Cardiac muscle cell (in vitro differentiated cells and primary cell): ENCODE measurements around the gene BTBD17. TPM values are rescaled to one million over a fixed set of nuclear protein-coding genes. Genes with fewer than 3 reads are reported as not detected.

Experiments
- DNase-seq, 2 donors: peaks; one replicate each; pipeline versions ENCODE4 v3.0.0 to v3.0.0-alpha.2; 2010 to 2017; ENCODE audit warnings: low read depth in 1 of 2, low spot score in 1 of 2
- H3K27ac ChIP-seq: fragments of 200-600 bp; sonication (generic); 2 replicates; pipeline ENCODE4 v1.5.1; 2016
- H3K27me3 ChIP-seq: fragments of 200-600 bp; sonication (generic); 2 replicates; pipeline ENCODE4 v1.6.0; 2016; ENCODE audit warnings: control low read depth
- H3K36me3 ChIP-seq: fragments of 200-600 bp; sonication (generic); 2 replicates; pipeline ENCODE4 v1.5.1; 2016; ENCODE audit warnings: control low read depth
- H3K4me1 ChIP-seq: fragments of 200-600 bp; sonication (generic); 2 replicates; pipeline ENCODE4 v1.8.1; 2017; ENCODE audit warnings: low read depth, mild to moderate bottlenecking, mixed run types
- H3K4me3 ChIP-seq: fragments of 200-600 bp; sonication (generic); 2 replicates; pipeline ENCODE4 v1.5.1; 2016; ENCODE audit warnings: mild to moderate bottlenecking
- H3K9me3 ChIP-seq: fragments of 200-600 bp; sonication (generic); 2 replicates; pipeline ENCODE4 v1.5.1; 2017; ENCODE audit warnings: low read depth, mild to moderate bottlenecking, control low read depth
- polyA plus RNA-seq: library from polyadenylated mRNA; unstranded; fragments of >200 nt; fragmentation: Nextera tagmentation; extraction: Ambion mirVana; gene quantifications from 2 replicates; pipeline ENCODE4 v1.2.1, GENCODE V29; 2016
- total RNA-seq: library from RNA; depleted of rRNA; stranded (reverse); fragments of >200 nt; gene quantifications from 2 replicates; pipeline ENCODE4 v1.2.3, GENCODE V29; 2016
- TF ChIP-seq, protein P1 (sequence below): IDR thresholded peaks from 2 replicates; pipeline ENCODE4 v1.5.1; 2012; ENCODE audit warnings: low read depth, mild to moderate bottlenecking, low read length

The BTBD17 gene
- total and polyA plus RNA-seq, 2 experiments from 2014 or later: 0.62 to 0.63 TPM

DNA sequence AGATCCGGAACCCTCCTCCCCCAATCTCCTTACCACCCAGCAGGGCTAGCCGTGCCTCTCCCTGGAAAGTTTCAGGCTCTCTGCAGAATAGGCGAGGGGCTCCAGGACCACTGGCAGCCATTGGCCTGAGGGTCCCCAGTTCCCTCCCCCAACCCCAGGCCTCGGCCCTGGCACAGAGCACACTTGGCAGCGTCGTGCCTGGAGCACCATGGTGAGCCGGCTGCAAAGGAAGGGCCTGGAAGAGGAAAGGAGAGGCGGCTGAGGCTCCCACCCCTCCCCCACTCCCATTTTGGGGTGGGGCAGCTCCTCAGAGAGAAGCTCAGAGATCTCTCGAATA is 369 bp upstream of the BTBD17 start:
- no peak for DNase-seq
- no peak overlapping the region for H3K27ac ChIP-seq
- H3K27me3 ChIP-seq: peaks cover 23% of the 10 kb centered on the region
- H3K4me3 ChIP-seq: no peak overlapping the region
- TF ChIP-seq, protein P1, sequence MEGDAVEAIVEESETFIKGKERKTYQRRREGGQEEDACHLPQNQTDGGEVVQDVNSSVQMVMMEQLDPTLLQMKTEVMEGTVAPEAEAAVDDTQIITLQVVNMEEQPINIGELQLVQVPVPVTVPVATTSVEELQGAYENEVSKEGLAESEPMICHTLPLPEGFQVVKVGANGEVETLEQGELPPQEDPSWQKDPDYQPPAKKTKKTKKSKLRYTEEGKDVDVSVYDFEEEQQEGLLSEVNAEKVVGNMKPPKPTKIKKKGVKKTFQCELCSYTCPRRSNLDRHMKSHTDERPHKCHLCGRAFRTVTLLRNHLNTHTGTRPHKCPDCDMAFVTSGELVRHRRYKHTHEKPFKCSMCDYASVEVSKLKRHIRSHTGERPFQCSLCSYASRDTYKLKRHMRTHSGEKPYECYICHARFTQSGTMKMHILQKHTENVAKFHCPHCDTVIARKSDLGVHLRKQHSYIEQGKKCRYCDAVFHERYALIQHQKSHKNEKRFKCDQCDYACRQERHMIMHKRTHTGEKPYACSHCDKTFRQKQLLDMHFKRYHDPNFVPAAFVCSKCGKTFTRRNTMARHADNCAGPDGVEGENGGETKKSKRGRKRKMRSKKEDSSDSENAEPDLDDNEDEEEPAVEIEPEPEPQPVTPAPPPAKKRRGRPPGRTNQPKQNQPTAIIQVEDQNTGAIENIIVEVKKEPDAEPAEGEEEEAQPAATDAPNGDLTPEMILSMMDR: no peak
- H3K4me1 ChIP-seq: no peaks in the 10 kb centered on the region
- no peaks in the 10 kb centered on the region for H3K9me3 ChIP-seq
- no peaks in the 10 kb centered on the region for H3K36me3 ChIP-seq

- no peak for DNase-seq
- Histone ChIP-seq H3K36me3 (no peaks in the 10 kb centered on the region), H3K4me3 (no peak overlapping the region), H3K27ac (no peak overlapping the region), H3K27me3 (peaks cover 35% of the 10 kb centered on the region), H3K9me3 (no peaks in the 10 kb centered on the region), H3K4me1 (no peaks in the 10 kb centered on the region)
- TF ChIP-seq, protein P1: no peak
Observed at GRCh38 chr17:74360899-74361229, 804 bp downstream of the BTBD17 start.

GRCh38 chr17:74359916-74360315 is 1.8 kb downstream of the BTBD17 start:
- Histone ChIP-seq H3K4me1 (no peaks in the 10 kb centered on the region), H3K9me3 (no peaks in the 10 kb centered on the region), H3K27me3 (peaks cover 44% of the 10 kb centered on the region), H3K4me3 (no peak overlapping the region), H3K27ac (no peak overlapping the region), H3K36me3 (no peaks in the 10 kb centered on the region)
- TF ChIP-seq, protein P1: no peak
- DNase-seq: no peak

- DNase-seq: no peak
- H3K4me3 ChIP-seq: no peak overlapping the region
- H3K27ac ChIP-seq: no peak overlapping the region
- no peaks in the 10 kb centered on the region for H3K4me1 ChIP-seq
- TF ChIP-seq, protein P1: no peak
- H3K36me3 ChIP-seq: no peaks in the 10 kb centered on the region
- no peaks in the 10 kb centered on the region for H3K9me3 ChIP-seq
- peaks cover 56% of the 10 kb centered on the region for H3K27me3 ChIP-seq
Observed at GRCh38 chr17:74358697-74359096, 3.0 kb downstream of the BTBD17 start.

DNA sequence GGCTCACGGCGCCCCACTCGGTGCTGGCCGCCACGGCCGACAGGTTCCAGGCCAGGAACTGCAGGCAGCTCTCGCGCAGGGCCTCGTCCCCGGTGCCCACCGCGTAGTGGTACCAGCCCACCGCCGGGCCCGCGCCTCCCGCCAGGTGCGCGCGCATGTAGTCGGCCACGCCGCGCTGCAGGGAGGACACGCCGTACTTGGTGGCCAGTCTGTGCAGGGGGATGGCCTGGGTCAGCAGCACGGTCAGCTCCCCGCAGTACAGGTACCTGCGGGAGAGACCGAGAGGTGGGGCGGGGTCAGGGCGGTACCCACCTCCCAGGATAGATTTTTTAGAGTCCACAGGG is 4.2 kb downstream of the BTBD17 start:
- Histone ChIP-seq H3K36me3 (no peaks in the 10 kb centered on the region), H3K4me1 (no peaks in the 10 kb centered on the region), H3K27ac (no peak overlapping the region), H3K27me3 (peaks cover 66% of the 10 kb centered on the region), H3K4me3 (no peak overlapping the region), H3K9me3 (no peaks in the 10 kb centered on the region)
- no peak for DNase-seq
- TF ChIP-seq, protein P1: no peak

DNA sequence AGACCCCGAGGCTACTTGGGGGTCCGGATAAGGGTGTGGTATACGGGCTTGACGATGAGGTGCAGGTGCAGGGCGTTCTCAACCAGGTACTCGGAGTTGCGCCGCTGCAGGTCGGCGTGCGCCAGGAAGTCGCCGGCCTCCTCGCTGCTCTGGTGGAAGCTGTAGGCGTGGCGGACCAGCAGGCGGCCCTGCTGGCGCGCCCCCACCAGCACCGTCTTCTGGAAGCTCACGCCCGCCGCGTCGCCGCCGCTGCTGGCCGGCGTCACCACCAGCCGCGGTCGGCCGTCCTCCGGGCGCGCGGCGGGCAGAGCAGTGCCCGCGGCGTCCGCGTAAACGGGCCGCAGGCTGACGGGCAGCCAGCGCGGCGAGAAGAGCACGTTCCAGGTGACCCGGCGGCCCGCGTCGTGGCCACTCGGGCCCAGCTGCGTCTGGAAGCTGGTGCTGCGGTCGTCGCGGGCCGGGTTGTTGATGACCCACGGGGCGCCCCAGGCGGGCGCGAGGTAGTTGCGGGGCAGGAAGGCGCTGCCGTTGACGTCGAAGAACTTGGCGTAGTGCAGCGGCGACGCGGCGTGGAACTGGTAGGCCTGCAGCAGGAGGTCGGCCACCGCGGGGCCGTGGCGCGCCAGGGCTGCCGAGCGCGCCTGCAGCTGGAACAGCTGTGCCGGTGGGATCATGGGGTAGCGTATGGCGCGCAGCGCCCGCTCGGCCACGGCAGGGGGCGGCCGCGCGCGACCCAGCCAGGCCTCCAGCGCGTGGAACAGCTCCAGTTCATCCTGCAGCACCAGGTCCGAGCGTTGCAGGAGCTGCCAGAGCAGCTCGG is 4.8 kb downstream of the BTBD17 start:
- H3K36me3 ChIP-seq: no peaks in the 10 kb centered on the region
- TF ChIP-seq, protein P1: no peak
- DNase-seq: peak in 1 of 2 donors; percentile 61
- peaks cover 67% of the 10 kb centered on the region for H3K27me3 ChIP-seq
- no peaks in the 10 kb centered on the region for H3K9me3 ChIP-seq
- H3K27ac ChIP-seq: no peak overlapping the region
- peak overlapping the region; percentile 25 for H3K4me3 ChIP-seq
- H3K4me1 ChIP-seq: no peaks in the 10 kb centered on the region
